Stomach (tissue), 9 donors: Measurements from ENCODE around the gene TNNC2. TPM values are rescaled to one million over a fixed set of nuclear protein-coding genes. Genes with fewer than 3 reads are reported as not detected.

Experiments used
- DNase-seq, 2 donors: peaks; one replicate each; pipeline versions ENCODE4 v3.0.0 to v3.0.0-alpha.2; 2013 to 2019
- H3K27ac ChIP-seq, 5 donors: fragments of 200-600 bp in 4 of 5; sonication (generic) in 4 of 5; one replicate each; pipeline ENCODE4 v1.5.1; 2013 to 2019; ENCODE audit warnings: mild to moderate bottlenecking in 1 of 5, moderate library complexity in 1 of 5
- H3K27me3 ChIP-seq, 3 donors: fragments of 200-600 bp; sonication (generic); one replicate each; pipeline ENCODE4 v1.5.1; 2017 to 2019; ENCODE audit warnings: mixed run types in 1 of 3
- H3K36me3 ChIP-seq, 4 donors: fragments of 200-600 bp; sonication (generic); 1 replicate in 3 of 4; 2 replicates in 1 of 4; pipeline ENCODE4 v1.5.1; 2016 to 2019
- H3K4me1 ChIP-seq, 4 donors: fragments of 200-600 bp; sonication (generic); one replicate each; pipeline ENCODE4 v1.5.1; 2016 to 2019
- H3K4me3 ChIP-seq, 4 donors: fragments of 200-600 bp; sonication (generic) in 3 of 4; one replicate each; pipeline ENCODE4 v1.5.1; 2016 to 2019; ENCODE audit warnings: mild to moderate bottlenecking in 1 of 4
- H3K9me3 ChIP-seq, 4 donors: fragments of 200-600 bp; sonication (generic); one replicate each; pipeline ENCODE4 v1.5.1; 2016 to 2019
- EP300 ChIP-seq: sonication (generic); formaldehyde crosslinking; IDR thresholded peaks from one replicate; pipeline ENCODE4 v1.6.1; 2017; ENCODE audit warnings: antibody characterized with exemption
- POLR2A ChIP-seq, 4 donors: fragments of 450-650 bp; IDR thresholded peaks; one replicate each; pipeline ENCODE4 v1.6.1; 2016; ENCODE audit warnings: antibody characterized with exemption in 4 of 4, control low read depth in 2 of 4, mild to moderate bottlenecking in 1 of 4, moderate library complexity in 1 of 4
- POLR2AphosphoS5 ChIP-seq, 3 donors: sonication (generic); formaldehyde crosslinking; IDR thresholded peaks; one replicate each; pipeline ENCODE4 v1.6.1; 2016; ENCODE audit warnings: antibody characterized with exemption in 3 of 3
- WGBS, 5 donors: extraction: QIAGEN DNeasy Blood & Tissue Kit in 3 of 5; methylation state at CpG; one replicate each; pipeline versions ENCODE4 v1.1.5 to v1.1.7; 2013 to 2018; 5-methylcytosine and 5-hydroxymethylcytosine counted together
- intact Hi-C: fragments of 100-400 bp; cut with DNase I; formaldehyde crosslinking; loops from one replicate; pipeline ENCODE4 v1.15.1; 2023; ENCODE audit warnings: low total_unique reads
- polyA plus RNA-seq, 3 donors: library from polyadenylated mRNA; stranded (reverse); fragments of 200-250 nt; gene quantifications; one replicate each; pipeline ENCODE4 v1.2.3, GENCODE V29; 2013
- total RNA-seq, 5 donors: library from RNA; depleted of rRNA; stranded (reverse); fragments of >200 nt; gene quantifications; one replicate each; pipeline versions ENCODE4 v1.1.0 to v1.2.3, GENCODE V29; 2014 to 2016
- TF ChIP-seq, protein P1 (sequence below), 7 experiments: fragments of 450-650 bp in 4 of 7; fragments of 200-600 bp in 3 of 7; sonication (generic) in 3 of 7; IDR thresholded peaks; one replicate each; pipeline ENCODE4 v1.5.1; 2016 to 2019; ENCODE audit warnings: antibody characterized with exemption in 7 of 7, control low read depth in 2 of 7, mild to moderate bottlenecking in 1 of 7
- donor health status: healthy with polysubstance abuse.
- donor health status: Bipolar disorder and iron deficiency.
- donor health status: healthy.

TNNC2 gene
- total and polyA plus RNA-seq, 8 donors, result 3.0 to 12.4 (median 4.9) TPM; not detected in 5

DNA sequence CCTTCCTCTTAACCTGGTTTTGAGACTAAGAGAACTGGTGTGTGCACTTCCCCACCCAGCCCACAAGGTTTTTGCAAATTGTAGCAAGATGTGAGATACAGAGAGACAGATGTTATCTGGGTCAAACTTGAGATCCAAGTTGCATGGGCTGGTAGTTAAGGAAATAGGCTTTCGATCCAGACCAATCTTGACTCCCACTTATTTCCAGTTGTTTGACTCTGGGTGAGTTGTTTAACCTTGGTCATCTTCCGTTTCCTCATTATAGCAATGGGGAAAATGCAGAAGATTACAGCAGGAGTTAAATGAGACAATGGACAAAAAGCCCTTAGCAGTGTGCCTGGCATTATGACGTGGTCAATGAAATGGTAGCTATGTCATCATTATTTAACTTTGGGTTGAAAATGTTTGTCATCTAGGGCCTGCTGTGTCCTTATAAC lies 8.2 kb upstream of the TNNC2 start:
- Histone ChIP-seq H3K27ac (peak overlapping the region in 4 of 5 donors; percentile 59 to 97 (median 95)), H3K4me1 (peaks cover 26 to 65% (median 47%) of the 10 kb centered on the region in 4 donors), H3K9me3 (no peaks in the 10 kb centered on the region), H3K36me3 (peaks cover 5 to 32% (median 12%) of the 10 kb centered on the region in 4 donors), H3K4me3 (peak overlapping the region; percentile 16 to 81 (median 73)), H3K27me3 (no peaks in the 10 kb centered on the region)
- DNase-seq, result no peak
- intact Hi-C loops, result no loop called here
- no peak for TF ChIP-seq POLR2A (IDR thresholded peaks at IDR 0.05)
- TF ChIP-seq EP300, result no peak
- TF ChIP-seq, protein P1, sequence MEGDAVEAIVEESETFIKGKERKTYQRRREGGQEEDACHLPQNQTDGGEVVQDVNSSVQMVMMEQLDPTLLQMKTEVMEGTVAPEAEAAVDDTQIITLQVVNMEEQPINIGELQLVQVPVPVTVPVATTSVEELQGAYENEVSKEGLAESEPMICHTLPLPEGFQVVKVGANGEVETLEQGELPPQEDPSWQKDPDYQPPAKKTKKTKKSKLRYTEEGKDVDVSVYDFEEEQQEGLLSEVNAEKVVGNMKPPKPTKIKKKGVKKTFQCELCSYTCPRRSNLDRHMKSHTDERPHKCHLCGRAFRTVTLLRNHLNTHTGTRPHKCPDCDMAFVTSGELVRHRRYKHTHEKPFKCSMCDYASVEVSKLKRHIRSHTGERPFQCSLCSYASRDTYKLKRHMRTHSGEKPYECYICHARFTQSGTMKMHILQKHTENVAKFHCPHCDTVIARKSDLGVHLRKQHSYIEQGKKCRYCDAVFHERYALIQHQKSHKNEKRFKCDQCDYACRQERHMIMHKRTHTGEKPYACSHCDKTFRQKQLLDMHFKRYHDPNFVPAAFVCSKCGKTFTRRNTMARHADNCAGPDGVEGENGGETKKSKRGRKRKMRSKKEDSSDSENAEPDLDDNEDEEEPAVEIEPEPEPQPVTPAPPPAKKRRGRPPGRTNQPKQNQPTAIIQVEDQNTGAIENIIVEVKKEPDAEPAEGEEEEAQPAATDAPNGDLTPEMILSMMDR (IDR thresholded peaks at IDR 0.05), result no peak
- TF ChIP-seq POLR2AphosphoS5 (IDR thresholded peaks at IDR 0.05), result no peak
- WGBS, 5 donors, result 47 to 64% (median 62%) methylated on average over 3 of the region's 3 CpGs

DNA sequence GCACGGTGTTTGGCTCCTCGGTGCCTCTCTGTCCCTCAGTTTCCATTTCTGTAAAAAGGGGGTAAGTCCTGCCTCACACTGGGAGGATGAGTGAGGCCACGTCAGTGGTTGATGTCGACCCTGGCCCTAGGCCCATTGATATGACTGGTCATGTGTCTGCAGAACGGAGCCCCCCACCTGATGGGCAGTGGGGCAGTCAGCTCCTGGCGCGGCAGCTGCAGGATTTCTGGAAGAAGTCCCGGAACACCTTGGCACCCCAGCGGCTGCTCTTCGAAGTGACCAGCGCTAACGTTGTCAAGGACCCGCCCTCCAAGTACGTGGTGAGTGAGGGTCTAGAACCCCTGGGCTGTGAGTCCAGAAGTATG lies 7.7 kb upstream of the TNNC2 start:
- Histone ChIP-seq H3K9me3 (no peaks in the 10 kb centered on the region), H3K27me3 (no peaks in the 10 kb centered on the region), H3K4me1 (peaks cover 26 to 65% (median 47%) of the 10 kb centered on the region in 4 donors), H3K36me3 (peaks cover 0 to 27% (median 8%) of the 10 kb centered on the region in 4 donors), H3K4me3 (peak overlapping the region; percentile 61 to 81 (median 73)), H3K27ac (peak overlapping the region; percentile 87 to 97 (median 94))
- DNase-seq, result no peak
- intact Hi-C loops, result no loop called here
- WGBS, 5 donors, result 74 to 81% (median 78%) methylated on average over 8 to 14 of the region's 14 CpGs
- TF ChIP-seq, protein P1 (IDR thresholded peaks at IDR 0.05), result no peak
- TF ChIP-seq POLR2A (IDR thresholded peaks at IDR 0.05) (no peak), EP300 (no peak), POLR2AphosphoS5 (IDR thresholded peaks at IDR 0.05) (no peak)

DNA sequence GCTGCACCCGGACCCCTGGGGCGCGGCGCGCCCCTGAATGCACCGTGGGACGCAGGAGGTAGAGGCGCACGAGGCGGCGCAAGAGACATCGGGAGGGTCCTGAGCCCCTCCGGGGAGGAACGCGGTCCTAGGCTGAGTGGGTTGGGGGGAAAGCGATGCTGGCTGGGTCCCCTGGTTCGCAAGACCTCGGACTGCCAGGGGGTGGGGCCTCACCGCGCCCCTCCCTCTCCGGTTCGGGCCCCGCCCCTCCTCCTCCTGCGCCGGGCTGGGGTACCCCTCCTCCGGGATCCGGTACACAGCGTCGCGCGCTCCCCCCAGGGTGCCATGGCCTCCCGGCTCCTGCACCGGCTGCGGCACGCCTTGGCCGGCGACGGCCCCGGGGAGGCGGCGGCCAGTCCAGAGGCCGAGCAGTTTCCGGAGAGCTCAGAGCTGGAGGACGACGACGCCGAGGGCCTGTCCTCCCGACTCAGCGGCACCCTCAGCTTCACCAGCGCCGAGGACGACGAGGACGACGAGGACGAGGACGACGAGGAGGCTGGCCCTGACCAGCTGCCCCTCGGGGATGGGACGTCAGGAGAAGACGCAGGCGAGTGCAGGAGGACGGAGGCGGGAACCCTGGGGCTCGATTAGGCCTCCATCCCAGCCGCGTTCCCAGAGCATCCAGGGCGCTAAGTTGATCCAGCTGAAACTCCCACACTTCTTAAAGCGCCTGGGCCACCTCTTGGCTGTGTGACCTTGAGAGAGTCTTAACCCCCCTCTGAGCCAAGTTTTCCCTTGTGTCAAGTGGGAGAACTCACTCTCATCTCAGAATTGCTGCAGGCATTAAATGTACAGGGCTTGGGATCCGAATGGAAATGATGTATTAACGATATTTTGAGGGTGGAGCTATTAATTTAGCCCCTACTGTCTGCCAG lies 7.0 kb upstream of the TNNC2 start:
- 3 to 12% (median 6%) methylated on average over 25 to 71 of the region's 71 CpGs for WGBS, 5 donors
- Histone ChIP-seq H3K27me3 (no peaks in the 10 kb centered on the region), H3K27ac (peak overlapping the region; percentile 87 to 97 (median 94)), H3K9me3 (no peaks in the 10 kb centered on the region), H3K4me3 (peak overlapping the region; percentile 61 to 81 (median 73)), H3K4me1 (peaks cover 26 to 65% (median 47%) of the 10 kb centered on the region in 4 donors), H3K36me3 (peaks cover 0 to 22% (median 7%) of the 10 kb centered on the region in 4 donors)
- TF ChIP-seq, protein P1 (IDR thresholded peaks at IDR 0.05), result no peak
- peak in 1 of 3 donors; percentile 6 for TF ChIP-seq POLR2AphosphoS5 (IDR thresholded peaks at IDR 0.05)
- peak; percentile 69 to 92 for DNase-seq
- intact Hi-C loops, result no loop called here

DNA sequence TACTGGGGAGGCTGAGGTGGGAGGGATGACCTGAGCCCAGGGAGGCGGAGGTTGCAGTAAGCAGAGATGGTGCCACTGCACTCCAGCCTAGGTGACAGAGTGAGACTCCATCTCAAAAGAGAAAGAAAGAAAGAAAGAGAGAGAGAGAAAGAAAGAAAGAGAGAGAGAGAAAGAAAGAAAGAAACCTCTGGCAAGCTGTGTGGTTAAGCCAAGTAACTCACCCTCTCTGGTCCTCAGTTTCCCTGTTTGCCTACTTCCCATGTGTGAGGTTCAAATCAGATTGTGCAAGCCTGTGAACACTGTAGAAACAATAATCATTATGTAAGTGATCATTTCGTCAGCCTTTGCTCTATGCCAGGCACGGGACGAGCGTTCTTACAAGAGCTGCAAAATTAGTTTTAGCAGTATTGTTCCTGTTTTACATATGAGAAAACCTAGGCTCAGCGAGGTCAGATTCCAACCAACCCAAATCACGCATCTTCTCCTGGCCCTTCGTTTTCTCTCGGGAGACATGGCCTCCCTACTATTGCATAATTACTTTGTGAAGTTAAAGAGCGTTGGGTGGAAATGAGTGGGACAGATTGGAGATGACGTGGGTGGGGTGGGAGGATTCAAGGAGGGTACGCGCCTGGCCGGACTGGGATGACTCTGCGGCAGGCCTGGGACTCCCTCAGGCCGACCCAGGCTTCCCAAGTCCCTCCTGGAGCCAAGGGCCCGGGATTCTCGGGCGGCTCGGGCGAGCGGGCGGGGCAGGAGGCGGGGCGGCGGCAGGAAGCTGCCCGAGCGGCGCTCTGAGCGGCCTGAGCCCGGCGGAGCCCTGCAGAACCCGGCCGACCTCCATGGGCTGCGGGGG lies 6.1 kb upstream of the TNNC2 start, which contains the start of gene SNX21:
SNX21 (plus strand) TSS at position 770 of the 853 bp plus-strand sequence. CDS start 121 bp downstream, outside the sequence.
- H3K36me3 ChIP-seq, result peaks cover 0 to 14% (median 2%) of the 10 kb centered on the region in 4 donors
- DNase-seq, result peak; percentile 77 to 94
- intact Hi-C loops, result no loop called here
- H3K27ac ChIP-seq, result peak within 1 kb of the TSS; percentile 87 to 97 (median 94)
- TF ChIP-seq POLR2A (IDR thresholded peaks at IDR 0.05) (no peak), POLR2AphosphoS5 (IDR thresholded peaks at IDR 0.05) (peak in 2 of 3 donors; percentile 61 to 65), EP300 (peak; percentile 50)
- TF ChIP-seq, protein P1 (IDR thresholded peaks at IDR 0.05), result no peak
- peaks cover 26 to 59% (median 43%) of the 10 kb centered on the region in 4 donors for H3K4me1 ChIP-seq
- H3K4me3 ChIP-seq, result peak within 1 kb of the TSS; percentile 61 to 81 (median 73)
- WGBS, 5 donors, result 7 to 16% (median 9%) methylated on average over 15 to 35 of the region's 35 CpGs
- no peaks in the 10 kb centered on the region for H3K27me3 ChIP-seq
- H3K9me3 ChIP-seq, result no peaks in the 10 kb centered on the region
